ENCODE results near the gene BDKRB1. TPM values are rescaled to one million over a fixed set of nuclear protein-coding genes. Genes with fewer than 3 reads are reported as not detected.

The BDKRB1 gene
- total RNA-seq, 1 experiment from 2014 or later: 0.11 TPM

DNA sequence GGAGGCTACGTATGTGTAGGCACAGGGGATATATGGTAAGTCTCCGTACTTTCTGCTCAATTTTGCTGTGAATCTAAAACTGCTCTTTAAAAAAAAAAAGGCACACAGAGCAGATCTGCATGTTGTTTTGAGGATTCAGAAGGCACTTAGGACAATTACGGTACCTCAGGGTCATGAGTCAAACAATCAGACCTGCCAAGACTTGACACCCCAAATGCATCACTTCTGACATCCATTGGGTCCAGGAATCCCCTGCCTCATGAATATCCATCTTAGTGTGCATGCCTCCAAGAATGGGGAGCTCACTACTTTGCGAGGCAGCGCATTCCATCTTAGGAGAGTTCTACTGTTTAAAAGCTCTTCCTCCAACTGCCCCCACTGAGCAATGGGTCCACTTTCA is 48.3 kb upstream of the BDKRB1 start (continued):
- TF ChIP-seq, protein P1, sequence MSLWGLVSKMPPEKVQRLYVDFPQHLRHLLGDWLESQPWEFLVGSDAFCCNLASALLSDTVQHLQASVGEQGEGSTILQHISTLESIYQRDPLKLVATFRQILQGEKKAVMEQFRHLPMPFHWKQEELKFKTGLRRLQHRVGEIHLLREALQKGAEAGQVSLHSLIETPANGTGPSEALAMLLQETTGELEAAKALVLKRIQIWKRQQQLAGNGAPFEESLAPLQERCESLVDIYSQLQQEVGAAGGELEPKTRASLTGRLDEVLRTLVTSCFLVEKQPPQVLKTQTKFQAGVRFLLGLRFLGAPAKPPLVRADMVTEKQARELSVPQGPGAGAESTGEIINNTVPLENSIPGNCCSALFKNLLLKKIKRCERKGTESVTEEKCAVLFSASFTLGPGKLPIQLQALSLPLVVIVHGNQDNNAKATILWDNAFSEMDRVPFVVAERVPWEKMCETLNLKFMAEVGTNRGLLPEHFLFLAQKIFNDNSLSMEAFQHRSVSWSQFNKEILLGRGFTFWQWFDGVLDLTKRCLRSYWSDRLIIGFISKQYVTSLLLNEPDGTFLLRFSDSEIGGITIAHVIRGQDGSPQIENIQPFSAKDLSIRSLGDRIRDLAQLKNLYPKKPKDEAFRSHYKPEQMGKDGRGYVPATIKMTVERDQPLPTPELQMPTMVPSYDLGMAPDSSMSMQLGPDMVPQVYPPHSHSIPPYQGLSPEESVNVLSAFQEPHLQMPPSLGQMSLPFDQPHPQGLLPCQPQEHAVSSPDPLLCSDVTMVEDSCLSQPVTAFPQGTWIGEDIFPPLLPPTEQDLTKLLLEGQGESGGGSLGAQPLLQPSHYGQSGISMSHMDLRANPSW (CRISPR knock-in tag; conservative IDR thresholded peaks at IDR 0.05; ENCODE audit: low read depth): no peak
- TF ChIP-seq KAT7 (CRISPR knock-in tag; IDR thresholded peaks at IDR 0.05; ENCODE audit: borderline replicate concordance) (no peak), PRRX2 (CRISPR knock-in tag; IDR thresholded peaks at IDR 0.05) (no peak), GTF2I (CRISPR knock-in tag; conservative IDR thresholded peaks at IDR 0.05) (no peak), GRHL2 (CRISPR knock-in tag; IDR thresholded peaks at IDR 0.05; ENCODE audit: insufficient replicate concordance, severe bottlenecking) (no peak)

DNA sequence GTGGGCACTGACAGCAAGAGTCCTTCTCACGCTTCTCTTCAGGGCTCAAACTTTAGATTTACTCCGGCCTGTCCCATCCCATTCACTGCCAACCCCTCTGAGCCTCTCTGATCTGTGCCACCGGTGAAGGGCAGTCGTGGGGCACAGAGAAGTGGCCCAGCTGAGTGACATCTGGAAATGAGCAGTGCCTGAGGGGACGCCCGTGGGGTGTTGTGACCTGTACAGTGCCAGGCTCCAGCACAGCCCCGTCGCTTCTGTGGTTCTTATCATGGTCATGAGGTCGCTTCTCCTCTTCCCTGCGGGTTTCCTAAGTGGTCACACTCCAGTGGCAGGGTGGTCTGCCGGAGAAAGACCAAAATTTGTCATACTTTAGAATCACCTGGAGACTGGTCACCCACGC is 47.3 kb upstream of the BDKRB1 start:
- peaks cover 18% of the 10 kb centered on the region for H3K4me1 Mint-ChIP-seq
- TF ChIP-seq, protein P2, sequence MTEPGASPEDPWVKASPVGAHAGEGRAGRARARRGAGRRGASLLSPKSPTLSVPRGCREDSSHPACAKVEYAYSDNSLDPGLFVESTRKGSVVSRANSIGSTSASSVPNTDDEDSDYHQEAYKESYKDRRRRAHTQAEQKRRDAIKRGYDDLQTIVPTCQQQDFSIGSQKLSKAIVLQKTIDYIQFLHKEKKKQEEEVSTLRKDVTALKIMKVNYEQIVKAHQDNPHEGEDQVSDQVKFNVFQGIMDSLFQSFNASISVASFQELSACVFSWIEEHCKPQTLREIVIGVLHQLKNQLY (CRISPR knock-in tag; IDR thresholded peaks at IDR 0.05): no peak
- TF ChIP-seq, protein P3, sequence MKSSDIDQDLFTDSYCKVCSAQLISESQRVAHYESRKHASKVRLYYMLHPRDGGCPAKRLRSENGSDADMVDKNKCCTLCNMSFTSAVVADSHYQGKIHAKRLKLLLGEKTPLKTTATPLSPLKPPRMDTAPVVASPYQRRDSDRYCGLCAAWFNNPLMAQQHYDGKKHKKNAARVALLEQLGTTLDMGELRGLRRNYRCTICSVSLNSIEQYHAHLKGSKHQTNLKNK (CRISPR knock-in tag; IDR thresholded peaks at IDR 0.05): no peak
- TF ChIP-seq, protein P4, sequence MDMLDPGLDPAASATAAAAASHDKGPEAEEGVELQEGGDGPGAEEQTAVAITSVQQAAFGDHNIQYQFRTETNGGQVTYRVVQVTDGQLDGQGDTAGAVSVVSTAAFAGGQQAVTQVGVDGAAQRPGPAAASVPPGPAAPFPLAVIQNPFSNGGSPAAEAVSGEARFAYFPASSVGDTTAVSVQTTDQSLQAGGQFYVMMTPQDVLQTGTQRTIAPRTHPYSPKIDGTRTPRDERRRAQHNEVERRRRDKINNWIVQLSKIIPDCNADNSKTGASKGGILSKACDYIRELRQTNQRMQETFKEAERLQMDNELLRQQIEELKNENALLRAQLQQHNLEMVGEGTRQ (CRISPR knock-in tag; IDR thresholded peaks at IDR 0.05): no peak
- TF ChIP-seq NR2C2 (CRISPR knock-in tag; IDR thresholded peaks at IDR 0.05): no peak
- no peak for TF ChIP-seq TEAD1 (CRISPR knock-in tag; IDR thresholded peaks at IDR 0.05)
- TF ChIP-seq EMX1 (CRISPR knock-in tag; IDR thresholded peaks at IDR 0.05): no peak
- TF ChIP-seq, protein P5, sequence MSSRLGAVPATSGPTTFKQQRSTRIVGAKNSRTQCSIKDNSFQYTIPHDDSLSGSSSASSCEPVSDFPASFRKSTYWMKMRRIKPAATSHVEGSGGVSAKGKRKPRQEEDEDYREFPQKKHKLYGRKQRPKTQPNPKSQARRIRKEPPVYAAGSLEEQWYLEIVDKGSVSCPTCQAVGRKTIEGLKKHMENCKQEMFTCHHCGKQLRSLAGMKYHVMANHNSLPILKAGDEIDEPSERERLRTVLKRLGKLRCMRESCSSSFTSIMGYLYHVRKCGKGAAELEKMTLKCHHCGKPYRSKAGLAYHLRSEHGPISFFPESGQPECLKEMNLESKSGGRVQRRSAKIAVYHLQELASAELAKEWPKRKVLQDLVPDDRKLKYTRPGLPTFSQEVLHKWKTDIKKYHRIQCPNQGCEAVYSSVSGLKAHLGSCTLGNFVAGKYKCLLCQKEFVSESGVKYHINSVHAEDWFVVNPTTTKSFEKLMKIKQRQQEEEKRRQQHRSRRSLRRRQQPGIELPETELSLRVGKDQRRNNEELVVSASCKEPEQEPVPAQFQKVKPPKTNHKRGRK (CRISPR knock-in tag; IDR thresholded peaks at IDR 0.05; ENCODE audit: borderline replicate concordance): no peak
- no peak for TF ChIP-seq NFYB (CRISPR knock-in tag; conservative IDR thresholded peaks at IDR 0.05; ENCODE audit: low read depth)
- no peak for ATAC-seq
- DNase-seq (ENCODE audit: low spot score): no peak
- H3K27me3 Mint-ChIP-seq (ENCODE audit: low read depth): peaks cover 17% of the 10 kb centered on the region
- peaks cover 9% of the 10 kb centered on the region for H3K36me3 Mint-ChIP-seq
- ChIA-PET CTCF (no interaction called here), POLR2A (no interaction called here)
- no peak overlapping the region for H3K27ac Mint-ChIP-seq
- H3K4me3 Mint-ChIP-seq: no peak overlapping the region
- peaks cover 27% of the 10 kb centered on the region for H3K9me3 Mint-ChIP-seq

DNA sequence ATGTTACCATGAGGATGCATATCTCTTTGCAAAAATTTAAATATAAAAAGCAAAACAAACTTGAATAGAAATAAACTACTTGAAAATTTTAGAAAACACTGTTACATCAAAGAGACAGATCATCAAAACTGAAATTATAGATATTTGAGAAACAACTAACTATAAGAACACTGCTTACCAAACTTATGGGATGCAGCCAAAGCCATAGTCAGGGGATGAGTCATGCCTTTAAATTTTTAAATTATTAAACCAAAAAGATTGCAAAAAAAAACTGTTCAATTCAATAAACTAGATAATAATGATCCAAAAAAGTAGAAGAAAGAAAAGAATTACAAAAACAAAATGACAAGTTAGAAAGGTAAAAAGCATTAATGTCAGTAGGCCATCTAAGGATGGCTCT is 43.9 kb upstream of the BDKRB1 start:
- H3K27ac Mint-ChIP-seq: no peak overlapping the region
- no peaks in the 10 kb centered on the region; the same call in 1 of the 2 replicates for H3K27me3 Mint-ChIP-seq (ENCODE audit: low read depth)
- ATAC-seq: no peak
- H3K4me3 Mint-ChIP-seq: no peak overlapping the region
- TF ChIP-seq, protein P6, sequence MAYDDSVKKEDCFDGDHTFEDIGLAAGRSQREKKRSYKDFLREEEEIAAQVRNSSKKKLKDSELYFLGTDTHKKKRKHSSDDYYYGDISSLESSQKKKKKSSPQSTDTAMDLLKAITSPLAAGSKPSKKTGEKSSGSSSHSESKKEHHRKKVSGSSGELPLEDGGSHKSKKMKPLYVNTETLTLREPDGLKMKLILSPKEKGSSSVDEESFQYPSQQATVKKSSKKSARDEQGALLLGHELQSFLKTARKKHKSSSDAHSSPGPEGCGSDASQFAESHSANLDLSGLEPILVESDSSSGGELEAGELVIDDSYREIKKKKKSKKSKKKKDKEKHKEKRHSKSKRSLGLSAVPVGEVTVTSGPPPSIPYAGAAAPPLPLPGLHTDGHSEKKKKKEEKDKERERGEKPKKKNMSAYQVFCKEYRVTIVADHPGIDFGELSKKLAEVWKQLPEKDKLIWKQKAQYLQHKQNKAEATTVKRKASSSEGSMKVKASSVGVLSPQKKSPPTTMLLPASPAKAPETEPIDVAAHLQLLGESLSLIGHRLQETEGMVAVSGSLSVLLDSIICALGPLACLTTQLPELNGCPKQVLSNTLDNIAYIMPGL (CRISPR knock-in tag; IDR thresholded peaks at IDR 0.05): no peak
- TF ChIP-seq ZNF219 (CRISPR knock-in tag; IDR thresholded peaks at IDR 0.05; ENCODE audit: borderline replicate concordance): no peak
- TF ChIP-seq FOXP1 (CRISPR knock-in tag; IDR thresholded peaks at IDR 0.05; ENCODE audit: borderline replicate concordance): no peak
- TF ChIP-seq SMAD4 (CRISPR knock-in tag; IDR thresholded peaks at IDR 0.05): no peak
- TF ChIP-seq NFYB (CRISPR knock-in tag; conservative IDR thresholded peaks at IDR 0.05; ENCODE audit: low read depth): no peak
- no peak for TF ChIP-seq ZNF423 (CRISPR knock-in tag; IDR thresholded peaks at IDR 0.05)
- TF ChIP-seq JAZF1 (CRISPR knock-in tag; IDR thresholded peaks at IDR 0.05): no peak
- no peak for TF ChIP-seq GTF2I (CRISPR knock-in tag; conservative IDR thresholded peaks at IDR 0.05)
- TF ChIP-seq TP53 (CRISPR knock-in tag; IDR thresholded peaks at IDR 0.05): no peak
- TF ChIP-seq, protein P7, sequence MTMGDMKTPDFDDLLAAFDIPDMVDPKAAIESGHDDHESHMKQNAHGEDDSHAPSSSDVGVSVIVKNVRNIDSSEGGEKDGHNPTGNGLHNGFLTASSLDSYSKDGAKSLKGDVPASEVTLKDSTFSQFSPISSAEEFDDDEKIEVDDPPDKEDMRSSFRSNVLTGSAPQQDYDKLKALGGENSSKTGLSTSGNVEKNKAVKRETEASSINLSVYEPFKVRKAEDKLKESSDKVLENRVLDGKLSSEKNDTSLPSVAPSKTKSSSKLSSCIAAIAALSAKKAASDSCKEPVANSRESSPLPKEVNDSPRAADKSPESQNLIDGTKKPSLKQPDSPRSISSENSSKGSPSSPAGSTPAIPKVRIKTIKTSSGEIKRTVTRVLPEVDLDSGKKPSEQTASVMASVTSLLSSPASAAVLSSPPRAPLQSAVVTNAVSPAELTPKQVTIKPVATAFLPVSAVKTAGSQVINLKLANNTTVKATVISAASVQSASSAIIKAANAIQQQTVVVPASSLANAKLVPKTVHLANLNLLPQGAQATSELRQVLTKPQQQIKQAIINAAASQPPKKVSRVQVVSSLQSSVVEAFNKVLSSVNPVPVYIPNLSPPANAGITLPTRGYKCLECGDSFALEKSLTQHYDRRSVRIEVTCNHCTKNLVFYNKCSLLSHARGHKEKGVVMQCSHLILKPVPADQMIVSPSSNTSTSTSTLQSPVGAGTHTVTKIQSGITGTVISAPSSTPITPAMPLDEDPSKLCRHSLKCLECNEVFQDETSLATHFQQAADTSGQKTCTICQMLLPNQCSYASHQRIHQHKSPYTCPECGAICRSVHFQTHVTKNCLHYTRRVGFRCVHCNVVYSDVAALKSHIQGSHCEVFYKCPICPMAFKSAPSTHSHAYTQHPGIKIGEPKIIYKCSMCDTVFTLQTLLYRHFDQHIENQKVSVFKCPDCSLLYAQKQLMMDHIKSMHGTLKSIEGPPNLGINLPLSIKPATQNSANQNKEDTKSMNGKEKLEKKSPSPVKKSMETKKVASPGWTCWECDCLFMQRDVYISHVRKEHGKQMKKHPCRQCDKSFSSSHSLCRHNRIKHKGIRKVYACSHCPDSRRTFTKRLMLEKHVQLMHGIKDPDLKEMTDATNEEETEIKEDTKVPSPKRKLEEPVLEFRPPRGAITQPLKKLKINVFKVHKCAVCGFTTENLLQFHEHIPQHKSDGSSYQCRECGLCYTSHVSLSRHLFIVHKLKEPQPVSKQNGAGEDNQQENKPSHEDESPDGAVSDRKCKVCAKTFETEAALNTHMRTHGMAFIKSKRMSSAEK (CRISPR knock-in tag; IDR thresholded peaks at IDR 0.05; ENCODE audit: borderline replicate concordance): no peak
- TF ChIP-seq ELF4 (CRISPR knock-in tag; IDR thresholded peaks at IDR 0.05; ENCODE audit: low read depth): no peak
- H3K36me3 Mint-ChIP-seq: peaks cover 9% of the 10 kb centered on the region
- ChIA-PET POLR2A (no interaction called here), CTCF (no interaction called here)
- DNase-seq (ENCODE audit: low spot score): no peak
- peaks cover 27% of the 10 kb centered on the region for H3K9me3 Mint-ChIP-seq
- H3K4me1 Mint-ChIP-seq: no peaks in the 10 kb centered on the region

Data from WTC11 (cell line).